ENCODE results near the gene JAK3. TPM values are rescaled to one million over a fixed set of nuclear protein-coding genes. Genes with fewer than 3 reads are reported as not detected.

JAK3 gene
- polyA plus RNA-seq, 1 donor: 9.9 TPM

DNA sequence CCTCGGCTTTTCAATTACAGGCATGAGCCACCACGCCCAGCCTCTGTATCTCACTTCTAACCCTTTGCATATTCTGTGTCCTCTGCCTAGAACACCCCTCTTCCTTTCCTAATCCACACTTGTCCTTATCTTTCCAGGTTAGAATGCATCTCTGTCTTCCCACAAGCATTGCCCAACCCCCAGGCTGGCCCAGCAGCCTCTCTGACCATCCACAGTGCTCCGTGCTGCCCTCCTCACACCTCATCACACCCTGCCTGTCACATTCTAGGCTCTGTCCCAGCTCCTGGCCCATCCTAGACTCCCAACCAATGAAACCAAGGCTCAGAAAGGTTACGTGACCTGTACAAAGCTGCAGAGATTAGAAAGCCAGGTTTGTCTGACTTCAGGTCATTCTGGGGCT, 11.3 kb downstream of the JAK3 start:
- peaks cover 7% of the 10 kb centered on the region for H3K27me3 ChIP-seq (ENCODE audit: control insufficient read depth, insufficient read depth, low read length)
- no peak overlapping the region for H3K27ac ChIP-seq (ENCODE audit: low read length)
- peaks cover 5% of the 10 kb centered on the region for H3K4me1 ChIP-seq (ENCODE audit: control insufficient read depth, insufficient read depth, low read length)
- no peak for DNase-seq
- H3K36me3 ChIP-seq (ENCODE audit: control insufficient read depth, insufficient read depth, low read length): peaks cover 6% of the 10 kb centered on the region
- WGBS (ENCODE audit: insufficient coverage, low lambda C conversion rate): no CpG with 5 or more reads among the region's 4 CpGs
- H3K4me3 ChIP-seq (ENCODE audit: low read length): no peak overlapping the region
- H3K9me3 ChIP-seq (ENCODE audit: control insufficient read depth, low read depth, low read length): peaks cover 1% of the 10 kb centered on the region

DNA sequence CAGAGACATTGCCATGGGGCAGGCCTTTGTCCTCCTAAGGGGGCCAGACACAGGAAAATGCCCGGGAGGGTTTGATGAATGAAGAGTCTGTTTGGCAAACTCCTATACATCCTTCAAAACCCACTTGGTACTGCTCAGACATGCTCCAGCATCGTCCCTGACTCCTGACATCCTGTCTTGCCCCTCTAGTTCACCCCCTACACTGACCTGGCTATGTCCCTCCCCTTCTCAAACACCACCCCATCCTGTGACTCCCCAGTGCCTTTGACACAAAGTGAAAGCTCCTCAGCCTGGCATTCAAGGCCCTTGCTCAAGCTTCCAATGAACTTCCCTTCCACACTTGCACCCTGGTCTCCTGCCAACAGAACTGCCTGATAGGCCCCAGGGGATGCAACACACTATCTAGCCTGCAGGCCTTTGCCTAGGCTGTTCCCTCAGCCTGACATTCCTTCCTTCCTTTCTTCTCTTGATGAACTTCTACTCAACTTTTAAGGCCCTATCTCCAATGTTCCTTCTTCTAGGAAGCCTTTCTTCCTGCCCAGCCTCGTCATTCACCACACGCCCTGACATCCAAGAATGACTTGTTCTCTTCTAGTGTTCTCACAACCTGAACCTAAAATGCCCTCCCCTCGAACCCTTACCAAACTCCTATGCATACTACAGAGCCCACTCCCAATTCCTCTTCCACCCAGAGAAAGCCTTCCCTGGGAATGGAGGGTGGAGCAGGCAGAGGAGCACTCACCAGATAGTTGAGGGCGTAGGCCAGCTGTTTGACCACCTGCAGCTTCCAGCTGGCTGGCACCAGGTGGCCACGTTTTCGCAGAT, 12.4 kb downstream of the JAK3 start:
- no peak for DNase-seq
- peaks cover 6% of the 10 kb centered on the region for H3K36me3 ChIP-seq (ENCODE audit: control insufficient read depth, insufficient read depth, low read length)
- H3K4me3 ChIP-seq (ENCODE audit: low read length): no peak overlapping the region
- H3K27ac ChIP-seq (ENCODE audit: low read length): no peak overlapping the region
- peaks cover 6% of the 10 kb centered on the region for H3K4me1 ChIP-seq (ENCODE audit: control insufficient read depth, insufficient read depth, low read length)
- 100% methylated on average over 2 of the region's 8 CpGs for WGBS (ENCODE audit: insufficient coverage, low lambda C conversion rate)
- peaks cover 4% of the 10 kb centered on the region for H3K9me3 ChIP-seq (ENCODE audit: control insufficient read depth, low read depth, low read length)
- H3K27me3 ChIP-seq (ENCODE audit: control insufficient read depth, insufficient read depth, low read length): peaks cover 6% of the 10 kb centered on the region

DNA sequence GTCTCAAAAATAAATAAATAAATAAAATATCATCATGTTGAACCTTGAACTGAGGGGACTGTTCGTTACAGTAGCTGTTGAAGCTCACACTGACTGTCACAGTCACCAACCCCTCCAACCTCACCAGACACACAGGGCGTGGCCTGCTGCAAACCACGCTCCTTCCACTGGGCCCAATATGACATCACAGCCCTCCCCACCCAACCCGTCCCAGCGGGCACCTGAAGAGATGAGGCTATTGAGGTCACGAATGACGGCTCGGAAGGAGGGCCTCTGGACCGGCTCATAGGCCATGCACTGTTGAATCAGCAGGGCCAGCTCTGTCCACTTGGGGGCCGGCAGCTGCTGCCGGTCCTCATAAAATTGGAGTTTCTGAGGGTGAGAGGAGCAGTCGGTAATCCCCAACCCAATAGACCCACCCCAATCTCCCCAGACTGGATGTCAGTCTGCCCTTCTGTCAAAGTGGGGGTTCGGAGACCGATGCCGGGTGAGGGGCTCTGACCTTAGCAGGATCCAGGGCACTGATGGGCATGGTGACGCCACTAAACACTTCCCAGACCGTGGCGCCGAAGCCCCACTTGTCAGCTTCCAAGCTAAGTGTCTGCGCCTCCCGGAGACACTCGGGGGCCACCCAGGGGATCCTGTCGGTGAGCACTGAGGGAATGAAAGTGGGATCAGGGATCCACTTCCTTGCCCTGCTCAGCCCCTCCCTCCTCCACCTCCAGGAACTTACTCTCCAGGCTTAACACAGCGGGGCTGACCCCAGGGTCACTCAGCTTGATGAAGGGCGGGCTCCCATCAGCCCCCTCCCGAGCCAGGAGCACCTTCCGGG, 13.2 kb downstream of the JAK3 start:
- no CpG with 5 or more reads among the region's 27 CpGs for WGBS (ENCODE audit: insufficient coverage, low lambda C conversion rate)
- Histone ChIP-seq H3K4me3 (ENCODE audit: low read length) (no peak overlapping the region), H3K4me1 (ENCODE audit: control insufficient read depth, insufficient read depth, low read length) (peaks cover 8% of the 10 kb centered on the region), H3K9me3 (ENCODE audit: control insufficient read depth, low read depth, low read length) (peaks cover 4% of the 10 kb centered on the region), H3K27ac (ENCODE audit: low read length) (no peak overlapping the region), H3K36me3 (ENCODE audit: control insufficient read depth, insufficient read depth, low read length) (peaks cover 6% of the 10 kb centered on the region), H3K27me3 (ENCODE audit: control insufficient read depth, insufficient read depth, low read length) (peaks cover 6% of the 10 kb centered on the region)
- no peak for DNase-seq

DNA sequence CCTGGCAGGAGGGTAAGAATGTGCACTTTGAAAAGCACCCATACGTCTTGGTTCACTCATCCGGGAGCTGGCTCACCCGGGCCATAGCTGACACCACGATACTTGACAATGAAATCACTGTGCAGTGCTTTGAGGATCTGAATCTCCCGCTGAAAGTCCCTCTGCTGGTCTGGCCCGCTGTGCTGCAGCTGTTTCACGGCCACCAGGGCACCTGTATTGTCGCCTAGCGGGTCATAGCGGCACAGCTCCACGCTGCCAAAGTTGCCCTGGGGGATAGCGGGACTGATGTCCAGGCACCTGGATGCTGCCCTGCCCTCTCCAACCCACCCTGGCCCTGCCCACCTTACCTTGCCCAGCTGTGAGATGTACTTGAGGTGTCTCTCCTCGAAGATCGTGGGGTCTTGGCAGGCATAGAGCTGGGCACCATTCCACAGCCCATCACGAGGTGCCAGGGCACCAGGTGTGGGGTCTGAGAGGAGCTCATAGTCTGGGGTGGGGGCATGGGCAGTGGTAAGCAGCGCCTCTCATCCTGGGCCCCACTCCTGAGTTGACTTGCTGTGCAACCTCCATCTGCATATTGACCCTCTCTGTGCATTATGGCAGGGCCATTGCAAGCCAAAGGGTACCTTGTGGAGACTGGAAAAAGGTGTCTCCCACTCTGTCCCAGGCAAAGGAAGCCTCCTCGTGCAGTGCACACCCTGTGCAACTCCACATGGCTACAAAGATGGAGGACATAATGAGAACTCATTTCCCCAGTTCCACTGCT, 15.2 kb downstream of the JAK3 start:
- DNase-seq: no peak
- no peak overlapping the region for H3K27ac ChIP-seq (ENCODE audit: low read length)
- H3K4me3 ChIP-seq (ENCODE audit: low read length): no peak overlapping the region
- H3K27me3 ChIP-seq (ENCODE audit: control insufficient read depth, insufficient read depth, low read length): peaks cover 6% of the 10 kb centered on the region
- 80% methylated on average over 1 of the region's 17 CpGs for WGBS (ENCODE audit: insufficient coverage, low lambda C conversion rate)
- peaks cover 8% of the 10 kb centered on the region for H3K4me1 ChIP-seq (ENCODE audit: control insufficient read depth, insufficient read depth, low read length)
- peaks cover 2% of the 10 kb centered on the region for H3K36me3 ChIP-seq (ENCODE audit: control insufficient read depth, insufficient read depth, low read length)
- H3K9me3 ChIP-seq (ENCODE audit: control insufficient read depth, low read depth, low read length): peaks cover 4% of the 10 kb centered on the region

DNA sequence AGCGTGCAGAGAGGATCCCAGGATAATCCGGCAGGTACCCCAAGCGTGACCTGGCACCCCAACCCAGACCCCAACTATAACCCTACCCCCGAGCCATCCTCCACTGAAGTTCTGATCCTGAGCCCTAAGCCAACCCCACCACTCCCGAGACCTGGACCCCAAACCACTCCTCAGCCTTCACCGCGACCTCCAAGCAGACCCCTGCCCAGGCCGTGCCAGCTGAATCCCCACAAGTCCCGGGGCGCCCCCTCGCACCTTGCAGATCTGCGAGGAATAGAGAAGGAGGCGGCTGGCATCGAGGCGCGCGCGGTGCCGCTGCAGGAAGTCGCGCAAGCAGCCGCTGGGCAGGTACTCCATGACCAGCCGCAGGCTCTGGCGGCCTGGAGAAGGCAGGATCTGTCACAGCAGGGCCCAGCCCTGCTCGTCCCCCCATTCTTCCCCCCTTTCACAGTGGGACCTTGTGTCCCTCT, 16.3 kb downstream of the JAK3 start:
- H3K4me3 ChIP-seq (ENCODE audit: low read length): peak overlapping the region; percentile 5
- H3K27me3 ChIP-seq (ENCODE audit: control insufficient read depth, insufficient read depth, low read length): peaks cover 6% of the 10 kb centered on the region
- no peak for DNase-seq
- H3K4me1 ChIP-seq (ENCODE audit: control insufficient read depth, insufficient read depth, low read length): peaks cover 8% of the 10 kb centered on the region
- no peak overlapping the region for H3K27ac ChIP-seq (ENCODE audit: low read length)
- no CpG with 5 or more reads among the region's 25 CpGs for WGBS (ENCODE audit: insufficient coverage, low lambda C conversion rate)
- peaks cover 2% of the 10 kb centered on the region for H3K36me3 ChIP-seq (ENCODE audit: control insufficient read depth, insufficient read depth, low read length)
- H3K9me3 ChIP-seq (ENCODE audit: control insufficient read depth, low read depth, low read length): peaks cover 4% of the 10 kb centered on the region

DNA sequence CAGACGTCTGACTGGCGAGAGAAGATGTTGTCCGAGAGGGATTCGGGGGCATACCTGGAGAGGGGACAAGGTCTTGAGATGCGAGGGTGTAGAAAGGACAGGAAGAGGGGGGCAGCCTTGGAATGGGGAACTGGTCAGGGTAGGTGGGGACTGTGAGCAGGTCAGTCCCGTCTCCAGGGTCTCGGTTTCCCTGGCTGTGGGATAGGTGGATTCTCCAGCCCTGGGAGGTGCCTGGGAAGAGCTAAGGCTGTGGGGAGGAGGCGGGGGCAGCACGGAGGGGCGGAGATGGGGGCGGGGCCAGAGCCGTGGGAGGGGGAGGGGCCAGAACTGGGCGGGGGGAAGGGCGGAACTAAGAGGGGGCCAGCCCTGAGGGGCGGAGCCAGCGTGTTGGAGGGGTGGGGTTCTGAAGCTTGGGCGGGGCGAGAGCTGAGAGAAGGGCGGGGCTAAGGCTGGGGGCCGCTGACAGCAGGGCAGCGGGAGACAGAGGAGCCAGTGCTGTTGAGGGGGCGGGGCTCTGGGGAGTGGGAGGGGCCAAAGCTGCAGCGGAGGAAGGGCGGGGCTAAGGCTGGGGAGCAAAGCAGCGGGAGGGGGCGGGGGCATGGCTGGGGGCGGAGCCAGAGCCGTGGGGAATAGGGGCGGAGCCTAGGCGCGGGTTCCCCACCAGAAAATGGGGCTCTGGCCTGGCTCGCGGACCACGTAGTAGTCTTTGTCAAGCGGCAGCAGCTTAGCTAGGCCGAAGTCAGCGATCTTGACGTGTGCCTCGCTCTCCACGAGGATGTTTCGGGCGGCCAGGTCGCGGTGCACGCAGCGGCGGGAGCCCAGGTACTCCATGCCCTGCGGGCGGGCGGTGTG, 17.0 kb downstream of the JAK3 start:
- Histone ChIP-seq H3K36me3 (ENCODE audit: control insufficient read depth, insufficient read depth, low read length) (peaks cover under 1% of the 10 kb centered on the region), H3K4me1 (ENCODE audit: control insufficient read depth, insufficient read depth, low read length) (peaks cover 8% of the 10 kb centered on the region), H3K4me3 (ENCODE audit: low read length) (peak overlapping the region; percentile 43), H3K9me3 (ENCODE audit: control insufficient read depth, low read depth, low read length) (peaks cover 4% of the 10 kb centered on the region), H3K27ac (ENCODE audit: low read length) (peak overlapping the region; percentile 45), H3K27me3 (ENCODE audit: control insufficient read depth, insufficient read depth, low read length) (peaks cover 6% of the 10 kb centered on the region)
- no CpG with 5 or more reads among the region's 50 CpGs for WGBS (ENCODE audit: insufficient coverage, low lambda C conversion rate)
- peak; percentile 71 to 74 for DNase-seq

DNA sequence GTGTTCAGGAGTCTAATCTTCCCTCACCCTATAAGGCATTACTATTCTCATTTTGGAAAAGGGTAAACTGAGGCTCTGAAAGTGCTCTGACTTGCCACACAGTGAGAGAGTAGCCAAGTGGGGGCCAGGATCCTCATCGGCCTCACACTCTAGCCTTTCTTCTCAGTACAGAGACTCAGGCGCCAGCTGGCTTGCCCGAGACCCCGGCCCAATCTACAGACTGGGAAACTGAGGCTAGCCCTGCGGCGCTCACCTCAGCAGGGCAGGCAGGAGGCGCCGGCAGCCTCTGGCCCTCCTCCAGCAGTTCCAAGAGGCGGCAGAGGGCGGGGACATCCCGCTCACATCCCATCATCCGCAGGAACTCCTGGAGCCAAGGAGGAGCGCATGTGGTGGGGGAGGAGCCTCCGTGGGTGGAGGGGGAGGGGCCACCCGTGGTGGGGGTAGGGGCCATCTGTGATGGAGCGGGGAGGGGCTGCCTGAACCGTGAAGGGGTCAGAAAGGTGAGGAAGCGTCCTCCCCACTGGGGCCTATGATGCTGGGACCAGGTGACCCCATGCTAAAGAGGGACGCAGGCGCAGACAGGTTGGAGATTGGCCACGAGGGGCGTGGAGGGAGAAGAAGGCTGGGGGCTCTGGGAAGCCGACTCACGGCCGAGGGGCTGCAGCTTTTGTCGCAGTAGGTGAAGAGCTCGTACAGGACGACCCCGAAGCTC, 17.8 kb downstream of the JAK3 start:
- Histone ChIP-seq H3K4me1 (ENCODE audit: control insufficient read depth, insufficient read depth, low read length) (peaks cover 8% of the 10 kb centered on the region), H3K4me3 (ENCODE audit: low read length) (peak overlapping the region; percentile 43), H3K36me3 (ENCODE audit: control insufficient read depth, insufficient read depth, low read length) (no peaks in the 10 kb centered on the region), H3K27me3 (ENCODE audit: control insufficient read depth, insufficient read depth, low read length) (peaks cover 6% of the 10 kb centered on the region), H3K27ac (ENCODE audit: low read length) (peak overlapping the region; percentile 45), H3K9me3 (ENCODE audit: control insufficient read depth, low read depth, low read length) (peaks cover 4% of the 10 kb centered on the region)
- peak; percentile 14 to 37 for DNase-seq
- WGBS (ENCODE audit: insufficient coverage, low lambda C conversion rate): 12% methylated on average over 3 of the region's 29 CpGs

DNA sequence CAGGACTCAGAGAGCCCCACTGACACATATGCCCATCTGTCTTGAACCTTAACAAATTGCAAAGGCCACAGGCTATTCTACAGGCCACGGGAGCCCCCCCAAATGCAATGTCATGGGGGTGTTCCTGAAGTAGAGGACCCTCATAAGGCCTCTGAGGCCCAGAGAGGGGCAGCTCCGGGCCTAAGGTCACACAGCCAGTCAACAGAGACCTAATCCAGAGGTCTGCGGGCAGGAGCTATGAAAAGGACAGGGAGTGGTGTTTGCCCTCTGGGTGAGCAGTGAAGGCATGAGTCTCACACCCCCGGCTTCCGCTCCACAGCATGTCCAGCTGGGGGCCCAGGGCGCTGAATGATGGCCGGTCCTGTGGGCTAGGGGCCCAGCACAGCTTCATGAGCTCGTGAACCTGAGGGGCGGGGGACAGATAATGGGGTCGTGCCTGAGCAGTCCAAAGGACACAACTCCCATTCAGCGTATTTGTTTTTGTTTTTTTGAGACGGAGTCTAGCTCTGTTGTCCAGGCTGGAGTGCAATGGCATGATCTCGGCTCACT, 21.2 kb downstream of the JAK3 start:
- Histone ChIP-seq H3K27ac (ENCODE audit: low read length) (no peak overlapping the region), H3K4me1 (ENCODE audit: control insufficient read depth, insufficient read depth, low read length) (peaks cover 6% of the 10 kb centered on the region), H3K36me3 (ENCODE audit: control insufficient read depth, insufficient read depth, low read length) (no peaks in the 10 kb centered on the region), H3K4me3 (ENCODE audit: low read length) (no peak overlapping the region), H3K27me3 (ENCODE audit: control insufficient read depth, insufficient read depth, low read length) (peaks cover 3% of the 10 kb centered on the region), H3K9me3 (ENCODE audit: control insufficient read depth, low read depth, low read length) (peaks cover 3% of the 10 kb centered on the region)
- WGBS (ENCODE audit: insufficient coverage, low lambda C conversion rate): no CpG with 5 or more reads among the region's 13 CpGs
- no peak for DNase-seq

DNA sequence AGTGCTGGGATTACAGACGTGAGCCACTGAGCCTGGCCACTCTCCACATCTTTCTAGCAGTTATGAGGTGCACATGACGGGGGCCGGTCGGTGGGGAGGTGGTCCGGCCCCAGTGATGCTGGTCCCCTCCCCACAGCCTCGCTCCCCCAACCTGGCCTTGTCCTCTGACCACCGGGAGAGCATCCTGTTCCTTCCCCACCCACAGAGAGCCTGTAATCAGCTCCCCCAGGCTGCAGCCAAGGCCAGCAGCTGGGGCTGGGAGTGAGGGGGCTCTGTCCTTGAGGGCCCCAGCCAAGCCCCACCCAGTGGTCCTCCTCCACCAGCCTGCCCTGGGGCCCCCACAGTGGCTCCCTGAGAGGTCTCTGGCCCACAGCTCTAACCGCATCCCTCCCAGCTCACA, 23.4 kb downstream of the JAK3 start:
- Histone ChIP-seq H3K36me3 (ENCODE audit: control insufficient read depth, insufficient read depth, low read length) (no peaks in the 10 kb centered on the region), H3K4me1 (ENCODE audit: control insufficient read depth, insufficient read depth, low read length) (no peaks in the 10 kb centered on the region), H3K9me3 (ENCODE audit: control insufficient read depth, low read depth, low read length) (no peaks in the 10 kb centered on the region), H3K27ac (ENCODE audit: low read length) (no peak overlapping the region), H3K4me3 (ENCODE audit: low read length) (no peak overlapping the region), H3K27me3 (ENCODE audit: control insufficient read depth, insufficient read depth, low read length) (no peaks in the 10 kb centered on the region)
- 60% methylated on average over 1 of the region's 8 CpGs for WGBS (ENCODE audit: insufficient coverage, low lambda C conversion rate)
- no peak for DNase-seq
